Small intestine (tissue), 4 donors: ENCODE results near the gene CTBS. TPM values are rescaled to one million over a fixed set of nuclear protein-coding genes. Genes with fewer than 3 reads are reported as not detected.

ENCODE experiments used
- polyA plus RNA-seq, 4 donors: library from polyadenylated mRNA; stranded (reverse) in 3 of 4; unstranded in 1 of 4; fragments of 200-250 nt in 3 of 4; fragments of 120-200 nt in 1 of 4; gene quantifications; one replicate each; pipeline versions ENCODE4 v1.2.1 to v1.2.3, GENCODE V29; 2013
- donor health status: healthy with polysubstance abuse.
- donor health status: Bipolar disorder and iron deficiency.
- donor health status: healthy.

CTBS gene
- polyA plus RNA-seq, 4 donors = 4.5 to 29.3 (median 7.3) TPM

Other genes with a start within 250 kb of the CTBS start
- gene DNASE2B, start 176.0 kb downstream of the CTBS start, polyA plus RNA-seq = under 1 TPM in 2 of 4 donors, not detected in 2; 0.09 to 0.18 TPM
- gene RPF1, start 95.2 kb downstream of the CTBS start, polyA plus RNA-seq = 10 to 100 TPM; 24.3 to 41.1 (median 32.9) TPM
- gene SPATA1, start 68.1 kb downstream of the CTBS start, polyA plus RNA-seq = 1 to 10 TPM in 1 of 4 donors, under 1 TPM in 1, not detected in 2; 0.79 to 2.7 TPM
- gene GNG5, start 67.9 kb downstream of the CTBS start, polyA plus RNA-seq = 100 to 1,000 TPM; 163 to 226 (median 213) TPM
- gene SSX2IP, start 116.0 kb upstream of the CTBS start, polyA plus RNA-seq = 10 to 100 TPM in 3 of 4 donors, 1 to 10 TPM in 1; 5.7 to 55.3 (median 13.6) TPM